HT-29 (cell line): ENCODE measurements around the gene UBAC2. TPM values are rescaled to one million over a fixed set of nuclear protein-coding genes. Genes with fewer than 3 reads are reported as not detected.
A peak's percentile ranks its signal among the peaks of the same experiment; 100 is the strongest.

Source experiments
- DNase-seq: peaks from one replicate; pipeline ENCODE4 v3.0.0-alpha.2; 2015; ENCODE audit warnings: low spot score
- total RNA-seq: library from RNA; depleted of rRNA; stranded (reverse); fragments of >200 nt; shearing (Covaris generic); gene quantifications from 2 replicates; pipeline ENCODE4 v1.2.3, GENCODE V29; 2014

The UBAC2 gene
- total RNA-seq, 1 experiment from 2014 or later, result 73.4 TPM

GRCh38 chr13:99414048-99414995, 213.7 kb downstream of the UBAC2 start:
- DNase-seq, result no peak

- DNase-seq, result no peak
Observed at GRCh38 chr13:99415014-99415650, 214.5 kb downstream of the UBAC2 start.

- no peak for DNase-seq
Observed at GRCh38 chr13:99415851-99416331, 215.2 kb downstream of the UBAC2 start.

- DNase-seq, result no peak
Observed at GRCh38 chr13:99416411-99417121, 215.9 kb downstream of the UBAC2 start.

GRCh38 chr13:99417201-99418102, 216.8 kb downstream of the UBAC2 start:
- DNase-seq, result no peak

- no peak for DNase-seq
Observed at GRCh38 chr13:99418103-99418842, 217.6 kb downstream of the UBAC2 start.

GRCh38 chr13:99418843-99419140, 218.1 kb downstream of the UBAC2 start:
- no peak for DNase-seq

GRCh38 chr13:99419591-99420243, 219.1 kb downstream of the UBAC2 start:
- no peak for DNase-seq

GRCh38 chr13:99421271-99421670, 220.6 kb downstream of the UBAC2 start:
- DNase-seq, result no peak

GRCh38 chr13:99421758-99422585, 221.3 kb downstream of the UBAC2 start:
- no peak for DNase-seq

GRCh38 chr13:99422586-99423220, 222.0 kb downstream of the UBAC2 start:
- no peak for DNase-seq

- DNase-seq, result no peak
Observed at GRCh38 chr13:99425485-99426341, 225.1 kb downstream of the UBAC2 start.

- DNase-seq, result no peak
Observed at GRCh38 chr13:99426426-99426825, 225.8 kb downstream of the UBAC2 start.

GRCh38 chr13:99429670-99430069, 229.0 kb downstream of the UBAC2 start:
- no peak for DNase-seq

- no peak for DNase-seq
Observed at GRCh38 chr13:99431927-99432608, 231.4 kb downstream of the UBAC2 start.

- peak; percentile 12 for DNase-seq
Observed at GRCh38 chr13:99432609-99433542, 232.2 kb downstream of the UBAC2 start.
